Coronary artery (tissue), 2 donors: ENCODE results near the gene LENG8.

Source experiments
- DNase-seq: peaks from one replicate; pipeline ENCODE4 v3.0.0-alpha.2; 2017; ENCODE audit warnings: low spot score
- H3K27ac ChIP-seq, 2 donors: fragments of 200-600 bp; sonication (generic); one replicate each; pipeline ENCODE4 v1.5.1; 2016 to 2019
- H3K4me3 ChIP-seq: fragments of 200-600 bp; sonication (generic); 2 replicates; pipeline ENCODE4 v1.5.1; 2016; ENCODE audit warnings: mild to moderate bottlenecking, moderate library complexity
- TF ChIP-seq, protein P1 (sequence below): fragments of 200-600 bp; sonication (generic); IDR thresholded peaks from one replicate; pipeline ENCODE4 v1.5.1; 2019; ENCODE audit warnings: antibody characterized with exemption

Gene LENG8

DNA sequence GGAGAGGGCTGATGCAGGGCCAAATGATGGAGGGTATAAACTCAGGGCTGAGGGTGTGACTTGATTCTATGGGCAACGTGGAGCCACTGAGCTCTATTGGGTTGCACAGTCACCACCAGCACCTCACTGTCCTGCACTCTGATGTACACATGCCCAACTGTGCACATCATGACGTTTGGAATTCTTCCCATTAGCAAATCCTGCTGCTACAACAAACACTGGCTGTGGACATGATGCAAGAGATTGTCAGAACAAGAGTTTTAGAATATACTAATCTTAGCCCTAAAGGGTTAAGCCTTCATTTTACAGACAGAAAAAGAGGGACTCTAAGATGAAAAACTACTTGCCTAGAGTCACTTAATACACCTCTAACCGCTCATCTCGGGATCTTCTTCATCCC lies 36.1 kb upstream of the LENG8 start:
- TF ChIP-seq, protein P1, sequence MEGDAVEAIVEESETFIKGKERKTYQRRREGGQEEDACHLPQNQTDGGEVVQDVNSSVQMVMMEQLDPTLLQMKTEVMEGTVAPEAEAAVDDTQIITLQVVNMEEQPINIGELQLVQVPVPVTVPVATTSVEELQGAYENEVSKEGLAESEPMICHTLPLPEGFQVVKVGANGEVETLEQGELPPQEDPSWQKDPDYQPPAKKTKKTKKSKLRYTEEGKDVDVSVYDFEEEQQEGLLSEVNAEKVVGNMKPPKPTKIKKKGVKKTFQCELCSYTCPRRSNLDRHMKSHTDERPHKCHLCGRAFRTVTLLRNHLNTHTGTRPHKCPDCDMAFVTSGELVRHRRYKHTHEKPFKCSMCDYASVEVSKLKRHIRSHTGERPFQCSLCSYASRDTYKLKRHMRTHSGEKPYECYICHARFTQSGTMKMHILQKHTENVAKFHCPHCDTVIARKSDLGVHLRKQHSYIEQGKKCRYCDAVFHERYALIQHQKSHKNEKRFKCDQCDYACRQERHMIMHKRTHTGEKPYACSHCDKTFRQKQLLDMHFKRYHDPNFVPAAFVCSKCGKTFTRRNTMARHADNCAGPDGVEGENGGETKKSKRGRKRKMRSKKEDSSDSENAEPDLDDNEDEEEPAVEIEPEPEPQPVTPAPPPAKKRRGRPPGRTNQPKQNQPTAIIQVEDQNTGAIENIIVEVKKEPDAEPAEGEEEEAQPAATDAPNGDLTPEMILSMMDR: no peak
- Histone ChIP-seq H3K4me3 (no peak overlapping the region), H3K27ac (no peak overlapping the region)
- DNase-seq: no peak

- H3K27ac ChIP-seq: no peak overlapping the region
Measured at GRCh38 chr19:54414156-54414555, 34.8 kb upstream of the LENG8 start.

GRCh38 chr19:54415208-54415900 lies 33.6 kb upstream of the LENG8 start, which contains the start of gene TTYH1:
Gene TTYH1, plus strand, starts transcription at chr19:54415464. Its CDS starts 89 bp downstream, at chr19:54415553.
- no peak for DNase-seq
- TF ChIP-seq, protein P1: no peak
- H3K27ac ChIP-seq: peak within 1 kb of the TSS in 1 of 2 donors; percentile 15
- H3K4me3 ChIP-seq: peak within 1 kb of the TSS; percentile 40

More at GRCh38 chr19:54414156-54414555, 34.8 kb upstream of the LENG8 start:
- H3K4me3 ChIP-seq: no peak overlapping the region
- DNase-seq: no peak
- TF ChIP-seq, protein P1: no peak

GRCh38 chr19:54415901-54416673 lies 32.9 kb upstream of the LENG8 start:
- TF ChIP-seq, protein P1: no peak
- peak overlapping the region; percentile 40 for H3K4me3 ChIP-seq
- peak overlapping the region in 1 of 2 donors; percentile 15 for H3K27ac ChIP-seq
- no peak for DNase-seq

DNA sequence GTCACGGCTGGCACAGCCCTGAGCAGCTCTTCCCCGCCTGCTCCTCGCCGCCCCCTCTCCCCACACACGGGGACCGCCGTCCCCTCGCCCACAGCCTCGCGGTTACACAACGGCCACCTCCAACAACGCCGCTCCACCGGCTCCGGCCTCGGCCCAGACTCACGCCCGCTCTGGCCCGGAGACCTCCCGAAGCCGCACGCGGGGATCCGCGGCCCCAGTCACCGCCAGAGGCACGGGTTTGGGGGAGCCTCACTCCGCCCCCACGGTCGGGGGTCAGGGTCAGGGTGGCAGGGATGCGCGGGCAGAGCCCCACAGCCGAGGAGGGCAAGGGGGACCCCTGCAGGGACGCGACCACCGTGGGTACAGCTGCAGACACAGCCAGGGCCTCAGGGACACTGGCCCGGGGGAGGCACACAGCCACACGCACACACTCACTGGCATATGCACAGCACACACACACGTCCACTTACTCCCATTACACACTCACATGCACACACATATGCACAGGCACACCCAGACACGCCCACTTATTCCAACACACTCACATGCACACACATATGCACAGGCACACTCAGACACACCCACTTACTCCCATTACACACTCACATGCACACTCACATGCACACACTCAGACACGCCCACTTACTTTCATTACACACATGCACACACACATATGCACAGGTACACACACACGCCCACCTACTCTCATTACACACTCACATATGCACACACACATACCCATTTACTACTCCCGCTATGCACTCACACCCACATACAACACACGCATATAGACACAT lies 32.1 kb upstream of the LENG8 start:
- TF ChIP-seq, protein P1: no peak
- Histone ChIP-seq H3K27ac (peak overlapping the region in 1 of 2 donors; percentile 15), H3K4me3 (peak overlapping the region; percentile 3)
- no peak for DNase-seq

DNA sequence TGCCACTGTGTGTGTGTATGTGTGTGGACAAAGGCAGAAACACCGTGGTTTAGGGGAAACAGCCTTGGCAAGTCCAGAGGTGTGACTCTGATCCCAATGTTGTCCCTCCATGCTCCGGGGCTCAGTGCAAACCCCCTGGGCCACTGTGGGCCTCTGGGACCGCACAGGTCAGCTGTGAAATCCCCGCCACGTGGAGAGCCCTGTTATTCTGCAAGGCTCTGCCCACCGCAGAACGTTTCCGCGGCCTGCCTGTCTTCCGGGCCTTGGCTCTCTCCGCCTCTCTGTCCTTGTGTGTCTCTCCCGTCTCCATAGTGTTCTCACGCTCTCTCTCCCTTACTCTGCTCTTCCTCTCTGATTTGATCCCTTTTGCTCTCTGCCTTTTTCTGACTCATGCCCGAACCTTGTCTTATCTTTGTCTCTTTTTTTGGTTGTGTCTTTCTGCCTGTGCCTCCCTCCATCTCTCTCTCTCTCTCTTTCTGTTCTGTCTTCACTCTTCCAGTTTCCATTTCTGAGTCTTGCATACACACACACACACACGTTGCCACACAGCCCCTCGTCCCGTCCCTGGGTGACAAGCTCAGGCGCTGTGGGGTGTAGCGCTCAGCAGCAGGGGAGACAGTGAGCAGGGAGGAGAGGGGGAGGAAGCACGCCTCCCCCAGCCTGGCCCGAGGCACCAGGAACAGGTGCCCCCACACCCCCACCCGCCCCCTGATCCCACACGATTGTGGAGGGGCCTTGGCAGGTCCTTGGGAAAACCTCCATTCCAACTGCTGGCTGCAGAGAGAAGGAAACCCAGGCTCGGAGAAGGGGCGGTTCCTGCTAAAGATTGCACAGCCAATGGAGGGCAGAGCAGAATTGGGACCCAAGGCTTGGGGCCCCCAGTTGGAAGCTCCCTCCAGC lies 30.7 kb upstream of the LENG8 start:
- Histone ChIP-seq H3K27ac (no peak overlapping the region), H3K4me3 (no peak overlapping the region)
- no peak for DNase-seq
- TF ChIP-seq, protein P1: no peak
